ENCODE data around the gene ATXN2. TPM values are rescaled to one million over a fixed set of nuclear protein-coding genes. Genes with fewer than 3 reads are reported as not detected.

The ATXN2 gene
- total and polyA plus RNA-seq, 9 of the 15 experiments (the other 6 are each of a cell fraction or from before 2014, with no cell fraction given): 16.8 to 67.8 (median 29.3) TPM

DNA sequence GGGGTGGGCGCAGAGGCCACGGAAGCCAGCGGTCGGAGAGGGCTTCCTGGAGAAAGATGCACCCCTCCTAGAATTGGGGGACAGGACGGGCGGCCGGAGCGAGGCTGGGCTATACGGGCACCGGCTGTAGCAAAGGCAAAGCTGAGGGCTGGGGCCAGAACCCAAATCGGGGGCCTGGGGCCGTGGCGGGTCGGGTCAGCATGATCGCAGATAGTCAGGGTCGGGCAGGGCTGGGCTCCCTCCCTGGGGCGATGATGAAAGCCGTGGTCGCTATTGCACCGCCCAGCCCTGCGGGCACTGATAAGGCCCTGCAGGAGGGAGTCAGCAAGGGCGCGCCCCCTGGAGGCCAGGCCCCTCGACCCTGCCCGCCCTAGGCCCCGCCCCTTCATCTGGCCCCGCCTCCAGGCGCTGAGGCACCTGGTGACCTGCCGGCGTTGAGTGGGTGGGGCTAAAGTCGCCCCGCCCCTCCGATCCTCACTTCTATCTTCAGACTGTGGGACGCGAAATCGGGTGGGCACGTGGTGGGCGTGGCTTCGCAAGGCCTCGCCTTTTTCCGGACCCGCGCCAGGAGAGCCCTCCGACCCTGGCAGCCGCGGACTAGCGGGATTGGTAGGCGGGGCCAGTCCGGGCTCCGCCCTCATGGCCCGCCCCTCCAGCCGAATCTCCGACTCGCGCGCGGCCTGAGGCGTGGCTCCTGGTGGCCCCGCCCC is 193.8 kb downstream of the ATXN2 start (continued):
- TF ChIP-seq NR2F6 (CRISPR knock-in tag; IDR thresholded peaks at IDR 0.05): no peak
- TF ChIP-seq FOSL1 (tag; conservative IDR thresholded peaks at IDR 0.05): 0 out of 2 replicates have a peak, but pooled peaks have one; percentile 55
- TF ChIP-seq, protein P1, sequence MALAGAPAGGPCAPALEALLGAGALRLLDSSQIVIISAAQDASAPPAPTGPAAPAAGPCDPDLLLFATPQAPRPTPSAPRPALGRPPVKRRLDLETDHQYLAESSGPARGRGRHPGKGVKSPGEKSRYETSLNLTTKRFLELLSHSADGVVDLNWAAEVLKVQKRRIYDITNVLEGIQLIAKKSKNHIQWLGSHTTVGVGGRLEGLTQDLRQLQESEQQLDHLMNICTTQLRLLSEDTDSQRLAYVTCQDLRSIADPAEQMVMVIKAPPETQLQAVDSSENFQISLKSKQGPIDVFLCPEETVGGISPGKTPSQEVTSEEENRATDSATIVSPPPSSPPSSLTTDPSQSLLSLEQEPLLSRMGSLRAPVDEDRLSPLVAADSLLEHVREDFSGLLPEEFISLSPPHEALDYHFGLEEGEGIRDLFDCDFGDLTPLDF (CRISPR knock-in tag; IDR thresholded peaks at IDR 0.05): peak; percentile 87; the same call in 1 of the 2 replicates
- TF ChIP-seq, protein P2, sequence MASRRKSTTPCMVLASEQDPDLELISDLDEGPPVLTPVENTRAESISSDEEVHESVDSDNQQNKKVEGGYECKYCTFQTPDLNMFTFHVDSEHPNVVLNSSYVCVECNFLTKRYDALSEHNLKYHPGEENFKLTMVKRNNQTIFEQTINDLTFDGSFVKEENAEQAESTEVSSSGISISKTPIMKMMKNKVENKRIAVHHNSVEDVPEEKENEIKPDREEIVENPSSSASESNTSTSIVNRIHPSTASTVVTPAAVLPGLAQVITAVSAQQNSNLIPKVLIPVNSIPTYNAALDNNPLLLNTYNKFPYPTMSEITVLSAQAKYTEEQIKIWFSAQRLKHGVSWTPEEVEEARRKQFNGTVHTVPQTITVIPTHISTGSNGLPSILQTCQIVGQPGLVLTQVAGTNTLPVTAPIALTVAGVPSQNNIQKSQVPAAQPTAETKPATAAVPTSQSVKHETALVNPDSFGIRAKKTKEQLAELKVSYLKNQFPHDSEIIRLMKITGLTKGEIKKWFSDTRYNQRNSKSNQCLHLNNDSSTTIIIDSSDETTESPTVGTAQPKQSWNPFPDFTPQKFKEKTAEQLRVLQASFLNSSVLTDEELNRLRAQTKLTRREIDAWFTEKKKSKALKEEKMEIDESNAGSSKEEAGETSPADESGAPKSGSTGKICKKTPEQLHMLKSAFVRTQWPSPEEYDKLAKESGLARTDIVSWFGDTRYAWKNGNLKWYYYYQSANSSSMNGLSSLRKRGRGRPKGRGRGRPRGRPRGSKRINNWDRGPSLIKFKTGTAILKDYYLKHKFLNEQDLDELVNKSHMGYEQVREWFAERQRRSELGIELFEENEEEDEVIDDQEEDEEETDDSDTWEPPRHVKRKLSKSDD (conservative IDR thresholded peaks at IDR 0.05; ENCODE audit: low read length): no peak
- TF ChIP-seq MAFG (tag; conservative IDR thresholded peaks at IDR 0.05): no peak
- no peak for TF ChIP-seq THRAP3 (IDR thresholded peaks at IDR 0.05; ENCODE audit: borderline replicate concordance)
- TF ChIP-seq, protein P3, sequence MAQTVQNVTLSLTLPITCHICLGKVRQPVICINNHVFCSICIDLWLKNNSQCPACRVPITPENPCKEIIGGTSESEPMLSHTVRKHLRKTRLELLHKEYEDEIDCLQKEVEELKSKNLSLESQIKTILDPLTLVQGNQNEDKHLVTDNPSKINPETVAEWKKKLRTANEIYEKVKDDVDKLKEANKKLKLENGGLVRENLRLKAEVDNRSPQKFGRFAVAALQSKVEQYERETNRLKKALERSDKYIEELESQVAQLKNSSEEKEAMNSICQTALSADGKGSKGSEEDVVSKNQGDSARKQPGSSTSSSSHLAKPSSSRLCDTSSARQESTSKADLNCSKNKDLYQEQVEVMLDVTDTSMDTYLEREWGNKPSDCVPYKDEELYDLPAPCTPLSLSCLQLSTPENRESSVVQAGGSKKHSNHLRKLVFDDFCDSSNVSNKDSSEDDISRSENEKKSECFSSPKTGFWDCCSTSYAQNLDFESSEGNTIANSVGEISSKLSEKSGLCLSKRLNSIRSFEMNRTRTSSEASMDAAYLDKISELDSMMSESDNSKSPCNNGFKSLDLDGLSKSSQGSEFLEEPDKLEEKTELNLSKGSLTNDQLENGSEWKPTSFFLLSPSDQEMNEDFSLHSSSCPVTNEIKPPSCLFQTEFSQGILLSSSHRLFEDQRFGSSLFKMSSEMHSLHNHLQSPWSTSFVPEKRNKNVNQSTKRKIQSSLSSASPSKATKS (CRISPR knock-in tag; IDR thresholded peaks at IDR 0.05): no peak
- peak in 1 of 2 experiments; percentile 36; a peak in 1 of 4 replicates for TF ChIP-seq TRIM24 (IDR thresholded peaks at IDR 0.05)
- TF ChIP-seq ZNF354B (CRISPR knock-in tag; IDR thresholded peaks at IDR 0.05): no peak
- no peak for TF ChIP-seq NUFIP1 (IDR thresholded peaks at IDR 0.05; ENCODE audit: partially characterized antibody)
- TF ChIP-seq HSF4 (CRISPR knock-in tag; IDR thresholded peaks at IDR 0.05; ENCODE audit: borderline replicate concordance): no peak
- TF ChIP-seq, protein P4, sequence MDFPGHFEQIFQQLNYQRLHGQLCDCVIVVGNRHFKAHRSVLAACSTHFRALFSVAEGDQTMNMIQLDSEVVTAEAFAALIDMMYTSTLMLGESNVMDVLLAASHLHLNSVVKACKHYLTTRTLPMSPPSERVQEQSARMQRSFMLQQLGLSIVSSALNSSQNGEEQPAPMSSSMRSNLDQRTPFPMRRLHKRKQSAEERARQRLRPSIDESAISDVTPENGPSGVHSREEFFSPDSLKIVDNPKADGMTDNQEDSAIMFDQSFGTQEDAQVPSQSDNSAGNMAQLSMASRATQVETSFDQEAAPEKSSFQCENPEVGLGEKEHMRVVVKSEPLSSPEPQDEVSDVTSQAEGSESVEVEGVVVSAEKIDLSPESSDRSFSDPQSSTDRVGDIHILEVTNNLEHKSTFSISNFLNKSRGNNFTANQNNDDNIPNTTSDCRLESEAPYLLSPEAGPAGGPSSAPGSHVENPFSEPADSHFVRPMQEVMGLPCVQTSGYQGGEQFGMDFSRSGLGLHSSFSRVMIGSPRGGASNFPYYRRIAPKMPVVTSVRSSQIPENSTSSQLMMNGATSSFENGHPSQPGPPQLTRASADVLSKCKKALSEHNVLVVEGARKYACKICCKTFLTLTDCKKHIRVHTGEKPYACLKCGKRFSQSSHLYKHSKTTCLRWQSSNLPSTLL (IDR thresholded peaks at IDR 0.05): no peak
- TF ChIP-seq NR1H2 (CRISPR knock-in tag; IDR thresholded peaks at IDR 0.05): no peak
- TF ChIP-seq SRSF3 (IDR thresholded peaks at IDR 0.05; ENCODE audit: insufficient read depth, low read length): peak; percentile 98; the same call in 1 of the 2 replicates
- no peak for TF ChIP-seq KDM2B (CRISPR knock-in tag; IDR thresholded peaks at IDR 0.05)
- peak; percentile 81 to 85 for TF ChIP-seq NRF1 (conservative IDR thresholded peaks at IDR 0.05 in 1 of 2, IDR thresholded peaks at IDR 0.05 in 1 of 2)
- TF ChIP-seq TRIM28 (IDR thresholded peaks at IDR 0.05): no peak
- TF ChIP-seq, protein P5, sequence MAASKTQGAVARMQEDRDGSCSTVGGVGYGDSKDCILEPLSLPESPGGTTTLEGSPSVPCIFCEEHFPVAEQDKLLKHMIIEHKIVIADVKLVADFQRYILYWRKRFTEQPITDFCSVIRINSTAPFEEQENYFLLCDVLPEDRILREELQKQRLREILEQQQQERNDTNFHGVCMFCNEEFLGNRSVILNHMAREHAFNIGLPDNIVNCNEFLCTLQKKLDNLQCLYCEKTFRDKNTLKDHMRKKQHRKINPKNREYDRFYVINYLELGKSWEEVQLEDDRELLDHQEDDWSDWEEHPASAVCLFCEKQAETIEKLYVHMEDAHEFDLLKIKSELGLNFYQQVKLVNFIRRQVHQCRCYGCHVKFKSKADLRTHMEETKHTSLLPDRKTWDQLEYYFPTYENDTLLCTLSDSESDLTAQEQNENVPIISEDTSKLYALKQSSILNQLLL (CRISPR knock-in tag; IDR thresholded peaks at IDR 0.05; ENCODE audit: borderline replicate concordance): no peak

All from K562 (cell line).